Stimulated activated CD4-positive, alpha-beta T cell treated with anti-CD3 and anti-CD28 coated beads, Interleukin-1b, Interleukin-23, amount 100 ng/mL, for 4 hours (primary cell): ENCODE results near the gene ATF3.
"Not testable (repeated sequence)": the region's sequence is repeated elsewhere in the genome, so short reads cannot be mapped to it uniquely, and the experiment has no call there.

Source experiments
- DNase-seq, 2 donors: peaks; one replicate each; pipeline ENCODE4 v3.0.0-alpha.2; 2020; ENCODE audit warnings: low read depth in 2 of 2

Gene ATF3

DNA sequence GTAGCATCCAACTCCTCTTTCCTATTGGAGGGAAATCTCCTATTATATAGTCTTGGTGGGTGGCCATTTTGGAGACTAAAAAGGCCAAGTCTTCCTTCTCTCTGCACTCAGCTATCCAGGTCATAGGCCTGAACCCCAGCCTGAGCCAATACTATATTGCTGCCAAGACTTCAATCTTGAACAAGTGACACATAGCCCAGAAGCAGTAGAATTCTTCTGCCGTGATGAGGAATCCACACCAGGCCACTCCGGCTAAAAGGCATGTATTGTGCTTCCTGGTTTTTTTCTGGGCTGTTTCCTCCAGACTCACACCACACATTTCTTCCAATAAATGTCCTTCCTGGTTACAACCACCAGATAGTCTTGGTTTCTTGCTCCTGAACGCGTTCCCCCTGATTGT, 43.0 kb downstream of the ATF3 start:
- DNase-seq = no peak

GRCh38 chr1:212651977-212652376, 43.4 kb downstream of the ATF3 start:
- no peak for DNase-seq

DNA sequence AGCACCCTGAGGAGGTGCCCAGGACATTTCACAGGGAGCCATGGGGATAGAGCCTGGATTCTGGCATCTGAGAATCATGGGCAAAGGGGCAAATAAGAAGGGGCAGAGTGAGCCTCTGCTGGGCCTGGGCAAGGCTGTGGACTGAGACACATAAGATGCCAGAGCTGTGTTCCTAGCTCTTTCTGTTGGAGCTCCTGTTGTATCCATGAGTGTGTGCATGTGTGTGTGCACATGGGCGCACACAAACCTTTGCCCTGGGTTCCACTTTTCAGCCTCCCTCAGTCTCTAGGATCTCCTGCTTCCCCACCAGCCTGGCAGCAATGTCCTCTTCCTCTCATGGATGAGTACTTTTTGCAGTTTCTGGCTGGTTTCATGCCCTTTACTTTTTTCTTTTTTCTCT, 44.0 kb downstream of the ATF3 start:
- no peak for DNase-seq

- DNase-seq = no peak
Observed at GRCh38 chr1:212655668-212656440, 47.3 kb downstream of the ATF3 start.

DNA sequence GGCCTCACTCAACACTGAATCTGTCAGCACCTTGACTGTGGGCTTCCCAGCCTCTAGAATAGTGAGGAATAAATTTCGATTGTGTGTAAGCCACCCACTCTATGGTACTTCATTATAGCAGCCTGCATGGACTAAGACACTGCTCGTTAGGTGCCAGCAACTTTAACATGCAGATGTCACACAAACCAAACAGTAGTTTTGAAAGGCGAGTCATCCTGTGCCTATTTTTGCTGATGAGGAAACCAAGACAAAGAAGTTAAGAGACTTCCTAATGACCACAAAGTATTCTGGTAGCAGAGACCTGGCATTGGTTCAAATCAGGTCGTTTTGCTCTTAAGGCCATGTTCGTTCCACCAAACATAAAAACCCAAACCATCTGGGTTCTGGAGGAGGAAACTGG, 48.2 kb downstream of the ATF3 start:
- DNase-seq = no peak

GRCh38 chr1:212658250-212658649, 49.7 kb downstream of the ATF3 start:
- not testable (repeated sequence) for DNase-seq

- no peak for DNase-seq
Observed at GRCh38 chr1:212664409-212665199, 56.0 kb downstream of the ATF3 start.

GRCh38 chr1:212665241-212666115, 56.9 kb downstream of the ATF3 start:
- peak; percentile 74 to 83 for DNase-seq

DNA sequence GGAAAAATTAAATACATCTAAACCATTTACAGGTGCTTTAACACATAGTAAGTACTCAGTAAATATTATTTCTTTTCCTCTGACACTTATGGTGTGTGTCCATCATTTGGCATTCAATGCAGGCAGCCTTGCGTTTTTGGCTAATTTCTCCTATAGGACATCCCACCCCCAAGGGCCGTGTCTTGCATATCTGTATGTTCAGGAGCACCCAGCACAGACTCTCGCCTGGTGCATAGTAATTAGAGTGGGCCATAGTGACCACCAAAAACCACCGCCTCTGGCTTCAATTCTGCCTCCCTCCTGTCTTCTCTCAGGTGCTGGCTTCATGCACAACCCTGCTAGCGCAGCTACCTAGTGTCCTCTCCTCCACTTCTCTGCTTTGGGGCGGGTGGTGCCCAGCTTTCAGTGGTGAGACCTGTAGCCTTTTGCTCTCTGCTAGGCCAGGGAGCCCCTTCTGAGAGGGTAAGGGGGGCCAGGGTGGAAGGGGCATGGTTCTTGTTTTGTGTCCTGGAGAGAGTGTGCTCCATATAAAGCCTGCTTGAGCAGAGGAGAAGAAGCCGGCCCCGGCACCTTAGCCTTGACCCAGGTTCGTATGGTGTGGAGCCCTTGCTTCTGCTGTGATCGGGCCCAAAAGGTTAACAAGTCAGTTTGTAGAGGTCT, 57.7 kb downstream of the ATF3 start:
- no peak for DNase-seq

GRCh38 chr1:212667223-212668139, 58.9 kb downstream of the ATF3 start:
- no peak for DNase-seq

DNA sequence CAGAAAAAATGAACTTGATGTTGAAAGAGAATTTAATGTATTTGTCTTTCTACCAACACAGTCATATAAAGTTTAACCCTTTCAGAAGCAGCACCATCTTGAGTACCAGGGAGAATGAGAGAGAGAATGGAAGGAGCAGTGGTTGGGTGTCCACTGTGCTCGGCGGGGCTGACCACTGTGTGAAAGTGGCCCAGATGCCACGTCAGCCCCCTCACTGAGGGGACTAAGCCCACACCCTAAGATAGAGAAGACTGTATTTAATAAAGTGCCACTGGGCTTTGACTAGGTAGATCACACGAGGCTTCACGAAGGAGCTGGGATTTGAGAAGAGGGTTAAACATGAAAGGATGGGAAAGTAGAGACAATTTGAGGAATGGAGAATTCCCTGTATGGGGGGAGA, 59.9 kb downstream of the ATF3 start:
- no peak for DNase-seq

- DNase-seq = no peak
Observed at GRCh38 chr1:212669102-212669501, 60.5 kb downstream of the ATF3 start.

DNA sequence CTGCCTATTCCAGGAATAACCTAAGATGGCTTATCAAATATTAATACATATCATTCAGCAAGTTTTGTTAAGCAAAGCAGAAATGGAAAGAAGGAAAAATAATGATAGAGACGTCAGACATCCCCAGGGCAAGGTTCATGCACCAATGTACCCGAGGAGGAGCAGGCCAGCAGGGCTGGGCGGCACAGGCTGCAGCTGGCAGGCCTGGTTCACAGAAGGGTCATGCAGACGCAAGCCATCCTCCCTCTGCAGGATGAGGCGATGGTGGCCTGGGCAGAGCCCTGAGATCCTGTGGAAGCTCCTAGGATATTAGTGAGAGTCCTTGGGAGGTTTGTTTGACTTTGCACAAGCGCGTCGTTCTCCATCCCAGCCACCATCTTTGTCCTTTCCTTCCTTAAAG, 61.0 kb downstream of the ATF3 start:
- no peak for DNase-seq

DNA sequence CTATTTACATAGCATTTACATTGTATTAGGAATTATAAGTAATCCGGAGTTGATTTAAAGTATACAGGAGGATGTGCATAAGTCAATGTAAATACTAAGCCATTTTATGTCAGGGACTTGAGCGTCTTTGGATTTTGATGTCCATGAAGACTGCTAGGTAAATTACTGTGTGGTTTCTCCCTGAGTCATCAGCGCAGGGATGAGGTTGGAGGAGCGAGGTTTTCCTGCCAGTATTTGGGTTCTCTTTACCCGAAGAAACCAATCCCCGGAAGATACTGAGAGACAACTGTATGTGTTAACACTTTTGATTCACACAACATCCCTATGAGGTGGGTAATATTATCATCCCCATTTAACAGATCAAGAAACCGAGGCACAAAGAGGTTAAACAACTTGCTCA, 61.7 kb downstream of the ATF3 start:
- no peak for DNase-seq
